Astrocyte (in vitro differentiated cells and primary cell): Measurements from ENCODE around the gene PIK3IP1. TPM values are rescaled to one million over a fixed set of nuclear protein-coding genes. Genes with fewer than 3 reads are reported as not detected.

Experiments
- DNase-seq: peaks from one replicate; pipeline ENCODE4 v3.0.0-alpha.2; 2010; ENCODE audit warnings: low read depth
- FAIRE-seq: peaks from 2 replicates; lab custom pipeline; 2011; peaks lifted over from hg19 to GRCh38; lab: Jason Lieb, UNC
- H2AFZ ChIP-seq: 2 replicates; pipeline ENCODE4 v1.6.0; 2012; ENCODE audit warnings: low read depth, low read length, inconsistent platforms
- H3K27ac ChIP-seq: 2 replicates; pipeline ENCODE4 v1.5.1; 2011; ENCODE audit warnings: low read depth, low read length, inconsistent platforms
- H3K27me3 ChIP-seq: 2 replicates; pipeline ENCODE4 v1.6.0; 2011; ENCODE audit warnings: low read length, inconsistent platforms; ENCODE audit not compliant: insufficient read depth
- H3K36me3 ChIP-seq: 2 replicates; pipeline ENCODE4 v1.5.1; 2011; ENCODE audit warnings: low read length, inconsistent platforms; ENCODE audit not compliant: insufficient read depth
- H3K4me1 ChIP-seq: 2 replicates; pipeline ENCODE4 v1.5.1; 2011; ENCODE audit warnings: low read length, inconsistent platforms; ENCODE audit not compliant: insufficient read depth
- H3K4me2 ChIP-seq: 2 replicates; pipeline ENCODE4 v1.6.0; 2012; ENCODE audit warnings: low read length, inconsistent platforms
- H3K4me3 ChIP-seq: 2 replicates; pipeline ENCODE4 v1.5.1; 2011; ENCODE audit warnings: low read depth, mild to moderate bottlenecking, low read length, inconsistent platforms; ENCODE audit not compliant: insufficient read depth
- H3K79me2 ChIP-seq: 2 replicates; pipeline ENCODE4 v1.6.0; 2012; ENCODE audit warnings: mild to moderate bottlenecking, low read length, inconsistent platforms; ENCODE audit not compliant: insufficient read depth
- H3K9ac ChIP-seq: 2 replicates; pipeline ENCODE4 v1.6.0; 2012; ENCODE audit warnings: mild to moderate bottlenecking, low read length, inconsistent platforms
- H3K9me3 ChIP-seq: 2 replicates; pipeline ENCODE4 v1.5.1; 2012; ENCODE audit warnings: low read depth, mild to moderate bottlenecking, low read length, inconsistent platforms; ENCODE audit not compliant: insufficient read depth
- H4K20me1 ChIP-seq: 2 replicates; pipeline ENCODE4 v1.6.0; 2012; ENCODE audit warnings: low read length, inconsistent platforms; ENCODE audit not compliant: insufficient read depth
- H3K27ac Mint-ChIP-seq: one replicate; pipeline ENCODE4 v1.8.0; 2021; ENCODE audit warnings: mild to moderate bottlenecking, mixed read lengths; ENCODE audit not compliant: unreplicated experiment
- H3K27me3 Mint-ChIP-seq: one replicate; pipeline ENCODE4 v1.8.0; 2021; ENCODE audit warnings: low read depth, mixed read lengths; ENCODE audit not compliant: unreplicated experiment
- H3K36me3 Mint-ChIP-seq: one replicate; pipeline ENCODE4 v1.8.0; 2021; ENCODE audit warnings: low read depth, mixed read lengths; ENCODE audit not compliant: unreplicated experiment
- H3K4me1 Mint-ChIP-seq: one replicate; pipeline ENCODE4 v1.8.0; 2021; ENCODE audit warnings: low read depth, mixed read lengths; ENCODE audit not compliant: unreplicated experiment
- H3K4me3 Mint-ChIP-seq: one replicate; pipeline ENCODE4 v1.8.0; 2021; ENCODE audit warnings: mild to moderate bottlenecking, moderate library complexity, mixed read lengths; ENCODE audit not compliant: unreplicated experiment
- H3K9me3 Mint-ChIP-seq: one replicate; pipeline ENCODE4 v1.8.0; 2021; ENCODE audit warnings: mild to moderate bottlenecking, mixed read lengths; ENCODE audit not compliant: unreplicated experiment
- CTCF ChIP-seq: IDR thresholded peaks from 2 replicates; pipeline ENCODE4 v1.5.1; 2011; ENCODE audit warnings: low read depth, mild to moderate bottlenecking, inconsistent platforms, low read length, moderate library complexity; ENCODE audit not compliant: insufficient read depth
- EZH2 ChIP-seq: IDR thresholded peaks from 2 replicates; pipeline ENCODE4 v1.6.1; 2012; ENCODE audit warnings: mild to moderate bottlenecking, low read length, inconsistent platforms; ENCODE audit not compliant: insufficient read depth
- total RNA-seq: library from RNA; stranded (reverse); gene quantifications from 2 replicates; pipeline ENCODE4 v1.2.1, GENCODE V29; 2021

The PIK3IP1 gene
- total RNA-seq, 1 donor from 2014 or later = 21.4 TPM

GRCh38 chr22:31337178-31337577 lies 44.9 kb upstream of the PIK3IP1 start:
- no peaks in the 10 kb centered on the region for H3K27me3 ChIP-seq
- peak overlapping the region; percentile 15 for H3K4me2 ChIP-seq
- DNase-seq = no peak
- Mint-ChIP-seq H3K36me3 (peaks cover 29% of the 10 kb centered on the region), H3K27ac (no peak overlapping the region), H3K4me3 (no peak overlapping the region), H3K4me1 (peaks cover 25% of the 10 kb centered on the region), H3K9me3 (no peaks in the 10 kb centered on the region), H3K27me3 (no peaks in the 10 kb centered on the region)
- no peak overlapping the region for H3K4me3 ChIP-seq
- no peaks in the 10 kb centered on the region for H3K9me3 ChIP-seq
- peaks cover 12% of the 10 kb centered on the region for H3K79me2 ChIP-seq
- peaks cover 84% of the 10 kb centered on the region for H4K20me1 ChIP-seq
- FAIRE-seq = no peak
- peaks cover 6% of the 10 kb centered on the region for H3K4me1 ChIP-seq
- H3K9ac ChIP-seq = no peak overlapping the region
- H2AFZ ChIP-seq = no peak overlapping the region
- TF ChIP-seq CTCF (no peak), EZH2 (no peak)
- no peak overlapping the region for H3K27ac ChIP-seq
- H3K36me3 ChIP-seq = peaks cover 9% of the 10 kb centered on the region

GRCh38 chr22:31334329-31334728 lies 42.0 kb upstream of the PIK3IP1 start:
- Histone ChIP-seq H3K27ac (no peak overlapping the region), H3K27me3 (no peaks in the 10 kb centered on the region), H3K36me3 (peaks cover 9% of the 10 kb centered on the region), H4K20me1 (peaks cover 65% of the 10 kb centered on the region), H3K9me3 (no peaks in the 10 kb centered on the region), H3K4me1 (peaks cover 6% of the 10 kb centered on the region), H3K4me3 (no peak overlapping the region), H3K9ac (no peak overlapping the region), H2AFZ (no peak overlapping the region), H3K79me2 (peaks cover 3% of the 10 kb centered on the region), H3K4me2 (no peak overlapping the region)
- DNase-seq (no peak), FAIRE-seq (no peak)
- H3K4me3 Mint-ChIP-seq = no peak overlapping the region
- no peak for TF ChIP-seq EZH2
- TF ChIP-seq CTCF = no peak
- peaks cover 25% of the 10 kb centered on the region for H3K4me1 Mint-ChIP-seq
- no peaks in the 10 kb centered on the region for H3K9me3 Mint-ChIP-seq
- H3K27me3 Mint-ChIP-seq = no peaks in the 10 kb centered on the region
- H3K36me3 Mint-ChIP-seq = peaks cover 28% of the 10 kb centered on the region
- H3K27ac Mint-ChIP-seq = no peak overlapping the region

GRCh38 chr22:31333641-31334040 lies 41.4 kb upstream of the PIK3IP1 start:
- Mint-ChIP-seq H3K36me3 (peaks cover 34% of the 10 kb centered on the region), H3K27ac (no peak overlapping the region), H3K9me3 (no peaks in the 10 kb centered on the region), H3K27me3 (no peaks in the 10 kb centered on the region), H3K4me1 (peaks cover 32% of the 10 kb centered on the region), H3K4me3 (no peak overlapping the region)
- Histone ChIP-seq H3K79me2 (peaks cover 3% of the 10 kb centered on the region), H3K4me2 (no peak overlapping the region), H3K4me1 (peaks cover 6% of the 10 kb centered on the region), H3K4me3 (no peak overlapping the region), H3K27me3 (no peaks in the 10 kb centered on the region), H3K9ac (no peak overlapping the region), H2AFZ (no peak overlapping the region), H3K36me3 (peaks cover 9% of the 10 kb centered on the region), H4K20me1 (peaks cover 58% of the 10 kb centered on the region), H3K27ac (no peak overlapping the region), H3K9me3 (no peaks in the 10 kb centered on the region)
- no peak for DNase-seq
- FAIRE-seq = no peak
- no peak for TF ChIP-seq CTCF
- TF ChIP-seq EZH2 = no peak
